H9 (cell line): Measurements from ENCODE around the gene UST. TPM values are rescaled to one million over a fixed set of nuclear protein-coding genes. Genes with fewer than 3 reads are reported as not detected.
A peak's percentile ranks its signal among the peaks of the same experiment; 100 is the strongest.
"Not testable (repeated sequence)": the region's sequence is repeated elsewhere in the genome, so short reads cannot be mapped to it uniquely, and the experiment has no call there.

Experiments
- DNase-seq: peaks from one replicate; pipeline ENCODE4 v3.0.0-alpha.2; 2017
- H2AFZ ChIP-seq: one replicate; pipeline ENCODE4 v1.6.1; 2013; ENCODE audit warnings: mild to moderate bottlenecking, low read length, control low read depth, moderate library complexity
- H2AK5ac ChIP-seq: 2 replicates; pipeline ENCODE4 v1.6.1; 2013; ENCODE audit warnings: low read length, control low read depth, mixed read lengths; ENCODE audit not compliant: insufficient read length
- H2BK120ac ChIP-seq: one replicate; pipeline ENCODE4 v1.6.1; 2013; ENCODE audit warnings: low read depth, mild to moderate bottlenecking, low read length, control low read depth, inconsistent platforms; ENCODE audit not compliant: poor library complexity, severe bottlenecking
- H2BK12ac ChIP-seq: 2 replicates; pipeline ENCODE4 v1.6.1; 2013; ENCODE audit warnings: low read length, control low read depth, mixed read lengths, low read depth; ENCODE audit not compliant: insufficient read length
- H2BK15ac ChIP-seq: 2 replicates; pipeline ENCODE4 v1.6.1; 2013; ENCODE audit warnings: low read depth, low read length, control low read depth
- H2BK20ac ChIP-seq: one replicate; pipeline ENCODE4 v1.6.1; 2013; ENCODE audit warnings: low read depth, mild to moderate bottlenecking, low read length, control low read depth, inconsistent platforms; ENCODE audit not compliant: poor library complexity, severe bottlenecking
- H2BK5ac ChIP-seq: 2 replicates; pipeline ENCODE4 v1.6.1; 2013; ENCODE audit warnings: low read length, control low read depth, mixed read lengths; ENCODE audit not compliant: insufficient read length
- H3K14ac ChIP-seq: 2 replicates; pipeline ENCODE4 v1.6.1; 2013; ENCODE audit warnings: low read length, control low read depth; ENCODE audit not compliant: insufficient read depth
- H3K18ac ChIP-seq: 2 replicates; pipeline ENCODE4 v1.6.1; 2013; ENCODE audit warnings: low read depth, mild to moderate bottlenecking, mixed read lengths, low read length, control low read depth; ENCODE audit not compliant: insufficient read length
- H3K23ac ChIP-seq: 2 replicates; pipeline ENCODE4 v1.6.1; 2013; ENCODE audit warnings: low read length, control low read depth, mixed read lengths, low read depth; ENCODE audit not compliant: insufficient read length
- H3K23me2 ChIP-seq: 2 replicates; pipeline ENCODE4 v1.6.1; 2013; ENCODE audit warnings: low read depth, mild to moderate bottlenecking, mixed read lengths, low read length, control low read depth; ENCODE audit not compliant: insufficient read length, poor library complexity, severe bottlenecking
- H3K27ac ChIP-seq: 2 replicates; pipeline ENCODE4 v1.5.1; 2013; ENCODE audit warnings: low read length, control low read depth, mixed read lengths, low read depth; ENCODE audit not compliant: insufficient read length
- H3K27me3 ChIP-seq: 2 replicates; pipeline ENCODE4 v1.6.1; 2013; ENCODE audit warnings: low read length, control low read depth, inconsistent platforms; ENCODE audit not compliant: insufficient read depth
- H3K4ac ChIP-seq: 2 replicates; pipeline ENCODE4 v1.6.1; 2013; ENCODE audit warnings: low read depth, mild to moderate bottlenecking, control low read depth, inconsistent platforms, low read length, moderate library complexity
- H3K4me1 ChIP-seq: 2 replicates; pipeline ENCODE4 v1.6.1; 2013; ENCODE audit warnings: low read length, control low read depth, inconsistent platforms; ENCODE audit not compliant: insufficient read depth
- H3K4me2 ChIP-seq: 2 replicates; pipeline ENCODE4 v1.6.1; 2013; ENCODE audit warnings: low read length, control low read depth, mixed read lengths; ENCODE audit not compliant: insufficient read length, insufficient read depth
- H3K56ac ChIP-seq: 2 replicates; pipeline ENCODE4 v1.6.1; 2013; ENCODE audit warnings: low read depth, mild to moderate bottlenecking, mixed read lengths, low read length, control low read depth; ENCODE audit not compliant: insufficient read length
- H3K79me1 ChIP-seq: 2 replicates; pipeline ENCODE4 v1.6.1; 2013; ENCODE audit warnings: low read depth, mild to moderate bottlenecking, moderate library complexity, low read length, control low read depth, inconsistent platforms; ENCODE audit not compliant: insufficient read depth, poor library complexity, severe bottlenecking
- H3K79me2 ChIP-seq: 2 replicates; pipeline ENCODE4 v1.6.1; 2013; ENCODE audit warnings: low read length, control low read depth, inconsistent platforms; ENCODE audit not compliant: insufficient read depth
- H3K9ac ChIP-seq: 2 replicates; pipeline ENCODE4 v1.6.1; 2013; ENCODE audit warnings: low read length, control low read depth, mixed read lengths; ENCODE audit not compliant: insufficient read length; ENCODE audit errors: extremely low read depth
- H3K9me3 ChIP-seq: one replicate; pipeline ENCODE4 v1.6.1; 2013; ENCODE audit warnings: low read depth, low read length, inconsistent platforms; ENCODE audit not compliant: control insufficient read depth
- H3T11ph ChIP-seq: one replicate; pipeline ENCODE4 v1.6.1; 2013; ENCODE audit warnings: mild to moderate bottlenecking, low read length, control low read depth, inconsistent platforms
- H4K20me1 ChIP-seq: one replicate; pipeline ENCODE4 v1.6.1; 2013; ENCODE audit not compliant: control insufficient read depth, insufficient read length, insufficient read depth
- H4K5ac ChIP-seq: 2 replicates; pipeline ENCODE4 v1.6.1; 2013; ENCODE audit warnings: low read depth, mild to moderate bottlenecking, mixed read lengths, low read length, control low read depth; ENCODE audit not compliant: insufficient read length
- H4K8ac ChIP-seq: replicated peaks from 2 replicates; pipeline ENCODE4 v1.6.1; 2013; ENCODE audit warnings: low read length, control low read depth, mixed read lengths, low read depth; ENCODE audit not compliant: insufficient read length
- H4K91ac ChIP-seq: 2 replicates; pipeline ENCODE4 v1.6.1; 2013; ENCODE audit warnings: low read depth, mild to moderate bottlenecking, moderate library complexity, mixed read lengths, low read length, control low read depth; ENCODE audit not compliant: insufficient read length
- H3K27ac Mint-ChIP-seq, 3 experiments: 2 replicates in 2 of 3; 3 replicates in 1 of 3; pipeline ENCODE4 v1.8.0; 2020 to 2021; ENCODE audit warnings: mixed read lengths in 3 of 3, mild to moderate bottlenecking in 1 of 3, moderate library complexity in 1 of 3
- H3K27me3 Mint-ChIP-seq: 2 replicates; pipeline ENCODE4 v1.8.0; 2021; ENCODE audit warnings: low read depth, mild to moderate bottlenecking, moderate library complexity, mixed read lengths
- H3K36me3 Mint-ChIP-seq, 3 experiments: 2 replicates in 2 of 3; 3 replicates in 1 of 3; pipeline ENCODE4 v1.8.0; 2020 to 2021; ENCODE audit warnings: low read depth in 3 of 3, mixed read lengths in 3 of 3; ENCODE audit not compliant: insufficient read depth in 1 of 3
- H3K4me1 Mint-ChIP-seq, 2 experiments: 2 replicates each; pipeline ENCODE4 v1.8.0; 2020; ENCODE audit warnings: mixed read lengths in 2 of 2
- H3K4me3 Mint-ChIP-seq, 2 experiments: 2 replicates in 1 of 2; 3 replicates in 1 of 2; pipeline ENCODE4 v1.8.0; 2020 to 2021; ENCODE audit warnings: mild to moderate bottlenecking in 2 of 2, mixed read lengths in 2 of 2, moderate library complexity in 1 of 2
- H3K9me3 Mint-ChIP-seq, 2 experiments: 2 replicates in 1 of 2; 3 replicates in 1 of 2; pipeline ENCODE4 v1.8.0; 2020; ENCODE audit warnings: mild to moderate bottlenecking in 2 of 2, mixed read lengths in 2 of 2, moderate library complexity in 1 of 2
- CTCF ChIP-seq: fragments of 200-600 bp; sonication (generic); conservative IDR thresholded peaks from 3 replicates; pipeline ENCODE4 v1.8.0; 2021; ENCODE audit warnings: antibody characterized with exemption, mild to moderate bottlenecking
- WGBS: extraction: QIAGEN DNeasy Blood & Tissue Kit; methylation state at CpG from one replicate; pipeline ENCODE4 v1.1.7; 2013; ENCODE audit warnings: missing lambda C conversion rate, low lambda C conversion rate, mixed read lengths; ENCODE audit not compliant: insufficient read length; ENCODE audit errors: extremely low coverage; 5-methylcytosine and 5-hydroxymethylcytosine counted together
- total RNA-seq: library from RNA; stranded (reverse); gene quantifications from 2 replicates; pipeline ENCODE4 v1.2.1, GENCODE V29; 2021

The UST gene
- total RNA-seq, 1 experiment from 2014 or later, result 14.4 TPM

GRCh38 chr6:148779142-148779562, 32.3 kb downstream of the UST start:
- H3K4me1 Mint-ChIP-seq, result peaks cover 16 to 20% of the 10 kb centered on the region in 2 experiments
- no peak for DNase-seq
- Histone ChIP-seq H3K56ac (no peak overlapping the region), H2BK12ac (no peak overlapping the region), H2BK15ac (no peak overlapping the region), H3K79me2 (peaks cover 23% of the 10 kb centered on the region; the same call in 1 of the 2 replicates), H3K9me3 (no peaks in the 10 kb centered on the region), H4K20me1 (no peaks in the 10 kb centered on the region), H3K4ac (no peak overlapping the region), H3K14ac (no peak overlapping the region), H3K18ac (no peak overlapping the region), H4K5ac (no peak overlapping the region), H3K4me2 (no peak overlapping the region), H2AK5ac (no peak overlapping the region), H3K4me1 (peaks cover 2% of the 10 kb centered on the region; the same call in 1 of the 2 replicates), H2AFZ (no peak overlapping the region), H2BK20ac (no peak overlapping the region), H3K27me3 (no peaks in the 10 kb centered on the region), H4K8ac (no peak overlapping the region), H3K27ac (no peak overlapping the region), H3K79me1 (peaks cover 8% of the 10 kb centered on the region), H2BK5ac (no peak overlapping the region), H4K91ac (no peak overlapping the region), H3K9ac (no peak overlapping the region), H3K23me2 (no peaks in the 10 kb centered on the region), H3K23ac (no peak overlapping the region), H2BK120ac (no peak overlapping the region), H3T11ph (no peak overlapping the region)
- peaks cover 3 to 12% (median 5%) of the 10 kb centered on the region in 3 experiments; a peak in 6 of 7 replicates for H3K36me3 Mint-ChIP-seq
- H3K4me3 Mint-ChIP-seq, result no peak overlapping the region
- H3K27ac Mint-ChIP-seq, result peak overlapping the region in 2 of 3 experiments; percentile 2 to 71; a peak in 4 of 7 replicates
- no peak for TF ChIP-seq CTCF
- no CpG with 5 or more reads among the region's 6 CpGs for WGBS
- no peaks in the 10 kb centered on the region for H3K27me3 Mint-ChIP-seq
- no peaks in the 10 kb centered on the region; a peak in 1 of 5 replicates for H3K9me3 Mint-ChIP-seq

GRCh38 chr6:148780423-148780822, 33.6 kb downstream of the UST start:
- no CpG with 5 or more reads among the region's 1 CpG for WGBS
- H4K5ac ChIP-seq, DNase-seq, H3K56ac ChIP-seq, H3K27me3 Mint-ChIP-seq, H3K4ac ChIP-seq, H3K4me1 ChIP-seq, H2BK12ac ChIP-seq, H4K20me1 ChIP-seq, H2AFZ ChIP-seq, H3K27me3 ChIP-seq, H3K4me2 ChIP-seq, H3K23ac ChIP-seq, H2BK120ac ChIP-seq, H3K14ac ChIP-seq, H3K9ac ChIP-seq, H3K27ac Mint-ChIP-seq, H3T11ph ChIP-seq, H2BK5ac ChIP-seq, H3K79me1 ChIP-seq, H2BK15ac ChIP-seq, H2AK5ac ChIP-seq, H4K8ac ChIP-seq, H2BK20ac ChIP-seq, H4K91ac ChIP-seq, H3K23me2 ChIP-seq, H3K36me3 Mint-ChIP-seq, H3K18ac ChIP-seq, H3K4me3 Mint-ChIP-seq, H3K27ac ChIP-seq, H3K9me3 Mint-ChIP-seq, H3K9me3 ChIP-seq: not testable (repeated sequence)
- H3K4me1 Mint-ChIP-seq, result peaks cover 17 to 20% of the 10 kb centered on the region in 2 experiments
- H3K79me2 ChIP-seq, result peaks cover 19% of the 10 kb centered on the region; the same call in 1 of the 2 replicates
